WTC11 (cell line): ENCODE results near the gene NBEA. TPM values are rescaled to one million over a fixed set of nuclear protein-coding genes. Genes with fewer than 3 reads are reported as not detected.

ENCODE experiments used
- ATAC-seq: fragments of 200-7000 bp; cut with Tn5 transposase; 2 replicates; pipeline ENCODE4 v1.10.0; 2021; ENCODE audit warnings: mild to moderate bottlenecking, moderate library complexity
- CTCF ChIA-PET: fragments of 300-600 bp; sonication (Branson Sonifier 250); formaldehyde crosslinking; loops from one replicate; lab custom pipeline; 2021; ENCODE audit warnings: antibody characterized with exemption; lab: Charles Lee
- POLR2A ChIA-PET: fragments of 350-600 bp; sonication (Branson Sonifier 250); formaldehyde crosslinking; loops from one replicate; lab custom pipeline; 2021; ENCODE audit warnings: antibody characterized with exemption; lab: Charles Lee
- DNase-seq: peaks from one replicate; pipeline ENCODE4 v3.0.0; 2021; ENCODE audit warnings: low spot score
- H3K27ac Mint-ChIP-seq: 2 replicates; pipeline ENCODE4 v1.8.0; 2021; ENCODE audit warnings: mixed read lengths
- H3K27me3 Mint-ChIP-seq: 2 replicates; pipeline ENCODE4 v1.8.0; 2021; ENCODE audit warnings: low read depth, mild to moderate bottlenecking, moderate library complexity, mixed read lengths
- H3K36me3 Mint-ChIP-seq: 2 replicates; pipeline ENCODE4 v1.8.0; 2021; ENCODE audit warnings: mixed read lengths
- H3K4me1 Mint-ChIP-seq: 2 replicates; pipeline ENCODE4 v1.8.0; 2022; ENCODE audit warnings: mixed read lengths
- H3K4me3 Mint-ChIP-seq: 2 replicates; pipeline ENCODE4 v1.8.0; 2021; ENCODE audit warnings: mild to moderate bottlenecking, moderate library complexity, mixed read lengths
- H3K9me3 Mint-ChIP-seq: 2 replicates; pipeline ENCODE4 v1.8.0; 2021; ENCODE audit warnings: mixed read lengths
- ATF1 ChIP-seq: sonication (generic); formaldehyde crosslinking; IDR thresholded peaks from 2 replicates; pipeline ENCODE4 v1.8.1; 2023; ENCODE audit warnings: mild to moderate bottlenecking, moderate library complexity, missing genetic modification reagents
- ESRRA ChIP-seq: sonication (generic); formaldehyde crosslinking; IDR thresholded peaks from 2 replicates; pipeline ENCODE4 v1.8.1; 2022; ENCODE audit warnings: mild to moderate bottlenecking, missing genetic modification reagents, borderline replicate concordance
- GTF2I ChIP-seq: fragments of 250-450 bp; sonication (Bioruptor Pico); conservative IDR thresholded peaks from 2 replicates; pipeline ENCODE4 v1.4.0; 2021; ENCODE audit warnings: mild to moderate bottlenecking
- HMGA2 ChIP-seq: fragments of 250-450 bp; sonication (Bioruptor Pico); IDR thresholded peaks from 2 replicates; pipeline ENCODE4 v1.4.0; 2021; ENCODE audit warnings: mild to moderate bottlenecking, moderate library complexity
- JUN ChIP-seq: sonication (generic); formaldehyde crosslinking; IDR thresholded peaks from 2 replicates; pipeline ENCODE4 v1.8.0; 2023; ENCODE audit warnings: mild to moderate bottlenecking, missing genetic modification reagents
- NFE2L1 ChIP-seq: sonication (generic); formaldehyde crosslinking; IDR thresholded peaks from 2 replicates; pipeline ENCODE4 v1.8.1; 2023; ENCODE audit warnings: missing genetic modification reagents
- PRRX2 ChIP-seq: fragments of 250-450 bp; sonication (Bioruptor Pico); IDR thresholded peaks from 2 replicates; pipeline ENCODE4 v1.8.0; 2021; ENCODE audit warnings: mild to moderate bottlenecking
- TCF7 ChIP-seq: sonication (generic); formaldehyde crosslinking; IDR thresholded peaks from 2 replicates; pipeline ENCODE4 v1.8.0; 2022; ENCODE audit warnings: mild to moderate bottlenecking, low read depth, missing genetic modification reagents, moderate library complexity
- ZNF138 ChIP-seq: sonication (generic); formaldehyde crosslinking; conservative IDR thresholded peaks from 2 replicates; pipeline ENCODE4 v1.8.1; 2022; ENCODE audit warnings: mild to moderate bottlenecking, moderate library complexity, missing genetic modification reagents
- total RNA-seq: library from RNA; stranded (reverse); gene quantifications from 3 replicates; pipeline ENCODE4 v1.2.3, GENCODE V29; 2021
- TF ChIP-seq, protein P1 (sequence below): fragments of 250-450 bp; sonication (Bioruptor Pico); IDR thresholded peaks from 2 replicates; pipeline ENCODE4 v1.9.0; 2021; ENCODE audit warnings: moderate library complexity, mild to moderate bottlenecking, inconsistent platforms, borderline replicate concordance
- TF ChIP-seq, protein P2 (sequence below): sonication (generic); formaldehyde crosslinking; IDR thresholded peaks from 2 replicates; pipeline ENCODE4 v1.8.0; 2023; ENCODE audit warnings: missing genetic modification reagents, mild to moderate bottlenecking, borderline replicate concordance
- TF ChIP-seq, protein P3 (sequence below): fragments of 250-450 bp; sonication (Bioruptor Pico); IDR thresholded peaks from 2 replicates; pipeline ENCODE4 v1.9.0; 2021; ENCODE audit warnings: mild to moderate bottlenecking
- TF ChIP-seq, protein P4 (sequence below): sonication (generic); formaldehyde crosslinking; IDR thresholded peaks from 2 replicates; pipeline ENCODE4 v1.8.0; 2022; ENCODE audit warnings: mild to moderate bottlenecking, missing genetic modification reagents
- TF ChIP-seq, protein P5 (sequence below): sonication (generic); formaldehyde crosslinking; IDR thresholded peaks from 2 replicates; pipeline ENCODE4 v1.8.0; 2022; ENCODE audit warnings: mild to moderate bottlenecking, missing genetic modification reagents
- TF ChIP-seq, protein P6 (sequence below): sonication (generic); formaldehyde crosslinking; IDR thresholded peaks from 2 replicates; pipeline ENCODE4 v1.8.1; 2023; ENCODE audit warnings: mild to moderate bottlenecking, missing genetic modification reagents, moderate library complexity

The NBEA gene
- total RNA-seq, 1 experiment from 2014 or later: 20.9 TPM

DNA sequence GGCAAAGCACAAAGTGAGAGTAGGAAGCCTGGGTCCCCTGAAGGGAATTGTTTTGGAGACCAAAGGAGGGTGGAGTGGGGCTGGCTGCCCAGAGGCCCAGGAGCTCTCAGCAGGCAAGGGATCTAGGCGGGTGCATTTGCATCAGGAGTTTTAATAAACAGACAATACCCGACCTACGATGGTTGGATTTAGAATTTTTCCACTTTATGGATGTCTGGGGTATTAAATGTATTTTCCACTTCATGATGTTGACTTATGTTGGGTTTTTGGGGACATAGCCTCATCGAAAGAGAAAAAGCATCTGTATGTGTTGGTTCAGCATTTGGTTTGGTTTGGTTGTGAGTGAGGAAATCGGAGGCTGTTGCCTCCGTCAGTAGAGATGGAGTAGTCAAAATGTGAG lies 739.6 kb downstream of the NBEA start:
- Mint-ChIP-seq H3K27ac (no peak overlapping the region), H3K4me3 (no peak overlapping the region), H3K9me3 (peaks cover 6% of the 10 kb centered on the region), H3K4me1 (0 out of 2 replicates have a peak, but pooled peaks cover 4% of the 10 kb centered on the region), H3K27me3 (no peaks in the 10 kb centered on the region), H3K36me3 (peaks cover 4% of the 10 kb centered on the region; the same call in 1 of the 2 replicates)
- TF ChIP-seq ATF1 (CRISPR knock-in tag) (no peak), GTF2I (CRISPR knock-in tag) (no peak), ZNF138 (CRISPR knock-in tag) (no peak)
- TF ChIP-seq, protein P1, sequence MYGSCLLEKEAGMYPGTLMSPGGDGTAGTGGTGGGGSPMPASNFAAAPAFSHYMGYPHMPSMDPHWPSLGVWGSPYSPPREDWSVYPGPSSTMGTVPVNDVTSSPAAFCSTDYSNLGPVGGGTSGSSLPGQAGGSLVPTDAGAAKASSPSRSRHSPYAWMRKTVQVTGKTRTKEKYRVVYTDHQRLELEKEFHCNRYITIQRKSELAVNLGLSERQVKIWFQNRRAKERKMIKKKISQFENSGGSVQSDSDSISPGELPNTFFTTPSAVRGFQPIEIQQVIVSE (CRISPR knock-in tag): no peak
- TF ChIP-seq, protein P2, sequence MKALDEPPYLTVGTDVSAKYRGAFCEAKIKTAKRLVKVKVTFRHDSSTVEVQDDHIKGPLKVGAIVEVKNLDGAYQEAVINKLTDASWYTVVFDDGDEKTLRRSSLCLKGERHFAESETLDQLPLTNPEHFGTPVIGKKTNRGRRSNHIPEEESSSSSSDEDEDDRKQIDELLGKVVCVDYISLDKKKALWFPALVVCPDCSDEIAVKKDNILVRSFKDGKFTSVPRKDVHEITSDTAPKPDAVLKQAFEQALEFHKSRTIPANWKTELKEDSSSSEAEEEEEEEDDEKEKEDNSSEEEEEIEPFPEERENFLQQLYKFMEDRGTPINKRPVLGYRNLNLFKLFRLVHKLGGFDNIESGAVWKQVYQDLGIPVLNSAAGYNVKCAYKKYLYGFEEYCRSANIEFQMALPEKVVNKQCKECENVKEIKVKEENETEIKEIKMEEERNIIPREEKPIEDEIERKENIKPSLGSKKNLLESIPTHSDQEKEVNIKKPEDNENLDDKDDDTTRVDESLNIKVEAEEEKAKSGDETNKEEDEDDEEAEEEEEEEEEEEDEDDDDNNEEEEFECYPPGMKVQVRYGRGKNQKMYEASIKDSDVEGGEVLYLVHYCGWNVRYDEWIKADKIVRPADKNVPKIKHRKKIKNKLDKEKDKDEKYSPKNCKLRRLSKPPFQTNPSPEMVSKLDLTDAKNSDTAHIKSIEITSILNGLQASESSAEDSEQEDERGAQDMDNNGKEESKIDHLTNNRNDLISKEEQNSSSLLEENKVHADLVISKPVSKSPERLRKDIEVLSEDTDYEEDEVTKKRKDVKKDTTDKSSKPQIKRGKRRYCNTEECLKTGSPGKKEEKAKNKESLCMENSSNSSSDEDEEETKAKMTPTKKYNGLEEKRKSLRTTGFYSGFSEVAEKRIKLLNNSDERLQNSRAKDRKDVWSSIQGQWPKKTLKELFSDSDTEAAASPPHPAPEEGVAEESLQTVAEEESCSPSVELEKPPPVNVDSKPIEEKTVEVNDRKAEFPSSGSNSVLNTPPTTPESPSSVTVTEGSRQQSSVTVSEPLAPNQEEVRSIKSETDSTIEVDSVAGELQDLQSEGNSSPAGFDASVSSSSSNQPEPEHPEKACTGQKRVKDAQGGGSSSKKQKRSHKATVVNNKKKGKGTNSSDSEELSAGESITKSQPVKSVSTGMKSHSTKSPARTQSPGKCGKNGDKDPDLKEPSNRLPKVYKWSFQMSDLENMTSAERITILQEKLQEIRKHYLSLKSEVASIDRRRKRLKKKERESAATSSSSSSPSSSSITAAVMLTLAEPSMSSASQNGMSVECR (CRISPR knock-in tag): no peak
- ChIA-PET CTCF (no interaction called here), POLR2A (no interaction called here)
- DNase-seq (no peak), ATAC-seq (no peak)

DNA sequence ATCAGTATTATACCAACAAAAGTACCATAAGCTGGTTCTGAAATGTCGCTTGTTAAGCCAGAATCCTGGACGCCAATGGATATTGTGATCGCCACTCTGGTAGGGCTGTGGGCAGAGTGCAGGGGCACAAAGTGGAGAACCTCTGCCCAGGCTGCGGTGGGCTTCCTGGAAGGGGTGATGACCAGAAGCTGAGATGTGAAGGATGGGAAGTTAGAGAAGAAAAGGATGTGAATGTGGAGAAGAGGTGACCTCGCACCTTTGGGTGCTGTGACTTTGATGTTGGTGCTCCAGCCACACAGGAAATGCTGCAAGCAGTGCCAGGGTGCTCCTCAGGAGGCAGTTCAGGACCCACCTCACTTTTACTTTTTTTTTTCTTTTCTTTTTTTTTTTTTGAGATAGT lies 742.4 kb downstream of the NBEA start:
- Mint-ChIP-seq H3K9me3 (no peaks in the 10 kb centered on the region), H3K36me3 (no peaks in the 10 kb centered on the region), H3K27me3 (no peaks in the 10 kb centered on the region), H3K4me1 (peaks cover 6% of the 10 kb centered on the region; the same call in 1 of the 2 replicates), H3K27ac (no peak overlapping the region), H3K4me3 (no peak overlapping the region)
- ATAC-seq (no peak), DNase-seq (no peak)
- CTCF ChIA-PET: interaction anchor here (0.7 kb wide), 1 partner anchor 142 kb away, joined by 3 read pairs; no protein-coding TSS in a partner anchor
- POLR2A ChIA-PET: no interaction called here
- TF ChIP-seq TCF7 (CRISPR knock-in tag) (no peak), HMGA2 (no peak)
- TF ChIP-seq, protein P3, sequence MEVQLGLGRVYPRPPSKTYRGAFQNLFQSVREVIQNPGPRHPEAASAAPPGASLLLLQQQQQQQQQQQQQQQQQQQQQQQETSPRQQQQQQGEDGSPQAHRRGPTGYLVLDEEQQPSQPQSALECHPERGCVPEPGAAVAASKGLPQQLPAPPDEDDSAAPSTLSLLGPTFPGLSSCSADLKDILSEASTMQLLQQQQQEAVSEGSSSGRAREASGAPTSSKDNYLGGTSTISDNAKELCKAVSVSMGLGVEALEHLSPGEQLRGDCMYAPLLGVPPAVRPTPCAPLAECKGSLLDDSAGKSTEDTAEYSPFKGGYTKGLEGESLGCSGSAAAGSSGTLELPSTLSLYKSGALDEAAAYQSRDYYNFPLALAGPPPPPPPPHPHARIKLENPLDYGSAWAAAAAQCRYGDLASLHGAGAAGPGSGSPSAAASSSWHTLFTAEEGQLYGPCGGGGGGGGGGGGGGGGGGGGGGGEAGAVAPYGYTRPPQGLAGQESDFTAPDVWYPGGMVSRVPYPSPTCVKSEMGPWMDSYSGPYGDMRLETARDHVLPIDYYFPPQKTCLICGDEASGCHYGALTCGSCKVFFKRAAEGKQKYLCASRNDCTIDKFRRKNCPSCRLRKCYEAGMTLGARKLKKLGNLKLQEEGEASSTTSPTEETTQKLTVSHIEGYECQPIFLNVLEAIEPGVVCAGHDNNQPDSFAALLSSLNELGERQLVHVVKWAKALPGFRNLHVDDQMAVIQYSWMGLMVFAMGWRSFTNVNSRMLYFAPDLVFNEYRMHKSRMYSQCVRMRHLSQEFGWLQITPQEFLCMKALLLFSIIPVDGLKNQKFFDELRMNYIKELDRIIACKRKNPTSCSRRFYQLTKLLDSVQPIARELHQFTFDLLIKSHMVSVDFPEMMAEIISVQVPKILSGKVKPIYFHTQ (CRISPR knock-in tag): no peak
- TF ChIP-seq, protein P4, sequence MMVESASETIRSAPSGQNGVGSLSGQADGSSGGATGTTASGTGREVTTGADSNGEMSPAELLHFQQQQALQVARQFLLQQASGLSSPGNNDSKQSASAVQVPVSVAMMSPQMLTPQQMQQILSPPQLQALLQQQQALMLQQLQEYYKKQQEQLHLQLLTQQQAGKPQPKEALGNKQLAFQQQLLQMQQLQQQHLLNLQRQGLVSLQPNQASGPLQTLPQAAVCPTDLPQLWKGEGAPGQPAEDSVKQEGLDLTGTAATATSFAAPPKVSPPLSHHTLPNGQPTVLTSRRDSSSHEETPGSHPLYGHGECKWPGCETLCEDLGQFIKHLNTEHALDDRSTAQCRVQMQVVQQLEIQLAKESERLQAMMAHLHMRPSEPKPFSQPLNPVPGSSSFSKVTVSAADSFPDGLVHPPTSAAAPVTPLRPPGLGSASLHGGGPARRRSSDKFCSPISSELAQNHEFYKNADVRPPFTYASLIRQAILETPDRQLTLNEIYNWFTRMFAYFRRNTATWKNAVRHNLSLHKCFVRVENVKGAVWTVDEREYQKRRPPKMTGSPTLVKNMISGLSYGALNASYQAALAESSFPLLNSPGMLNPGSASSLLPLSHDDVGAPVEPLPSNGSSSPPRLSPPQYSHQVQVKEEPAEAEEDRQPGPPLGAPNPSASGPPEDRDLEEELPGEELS (CRISPR knock-in tag): no peak
- TF ChIP-seq, protein P5, sequence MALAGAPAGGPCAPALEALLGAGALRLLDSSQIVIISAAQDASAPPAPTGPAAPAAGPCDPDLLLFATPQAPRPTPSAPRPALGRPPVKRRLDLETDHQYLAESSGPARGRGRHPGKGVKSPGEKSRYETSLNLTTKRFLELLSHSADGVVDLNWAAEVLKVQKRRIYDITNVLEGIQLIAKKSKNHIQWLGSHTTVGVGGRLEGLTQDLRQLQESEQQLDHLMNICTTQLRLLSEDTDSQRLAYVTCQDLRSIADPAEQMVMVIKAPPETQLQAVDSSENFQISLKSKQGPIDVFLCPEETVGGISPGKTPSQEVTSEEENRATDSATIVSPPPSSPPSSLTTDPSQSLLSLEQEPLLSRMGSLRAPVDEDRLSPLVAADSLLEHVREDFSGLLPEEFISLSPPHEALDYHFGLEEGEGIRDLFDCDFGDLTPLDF: no peak

DNA sequence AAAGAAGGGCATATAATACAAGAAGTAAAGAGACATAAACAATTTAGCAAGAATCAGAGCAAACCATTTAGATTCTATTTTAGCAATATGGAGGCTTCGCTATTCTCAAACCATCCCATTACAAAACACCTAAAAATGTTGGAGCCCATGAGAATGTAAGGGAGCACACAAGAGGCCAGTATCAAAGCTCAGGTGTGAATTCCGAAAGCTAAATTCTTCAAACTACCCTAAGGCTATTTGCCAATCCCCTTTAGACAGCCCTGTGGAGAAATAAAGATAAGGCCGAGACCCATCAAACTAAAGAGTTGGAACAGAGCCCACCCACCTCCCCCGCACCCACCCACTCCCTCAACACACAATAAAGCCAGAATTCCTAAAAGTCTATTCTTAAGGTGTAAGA lies 745.3 kb downstream of the NBEA start:
- CTCF ChIA-PET: no interaction called here
- TF ChIP-seq, protein P2 (CRISPR knock-in tag): no peak
- TF ChIP-seq PRRX2 (CRISPR knock-in tag) (no peak), ESRRA (CRISPR knock-in tag) (no peak), JUN (no peak), NFE2L1 (no peak)
- TF ChIP-seq, protein P6, sequence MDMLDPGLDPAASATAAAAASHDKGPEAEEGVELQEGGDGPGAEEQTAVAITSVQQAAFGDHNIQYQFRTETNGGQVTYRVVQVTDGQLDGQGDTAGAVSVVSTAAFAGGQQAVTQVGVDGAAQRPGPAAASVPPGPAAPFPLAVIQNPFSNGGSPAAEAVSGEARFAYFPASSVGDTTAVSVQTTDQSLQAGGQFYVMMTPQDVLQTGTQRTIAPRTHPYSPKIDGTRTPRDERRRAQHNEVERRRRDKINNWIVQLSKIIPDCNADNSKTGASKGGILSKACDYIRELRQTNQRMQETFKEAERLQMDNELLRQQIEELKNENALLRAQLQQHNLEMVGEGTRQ (CRISPR knock-in tag): no peak

More for the DNA sequence above, 745.3 kb downstream of the NBEA start:
- POLR2A ChIA-PET: no interaction called here
- Mint-ChIP-seq H3K4me3 (no peak overlapping the region), H3K36me3 (no peaks in the 10 kb centered on the region), H3K4me1 (peaks cover 2% of the 10 kb centered on the region; the same call in 1 of the 2 replicates), H3K27me3 (no peaks in the 10 kb centered on the region), H3K9me3 (no peaks in the 10 kb centered on the region), H3K27ac (no peak overlapping the region)
- no peak for ATAC-seq
- DNase-seq: no peak
